HG02623 (cell line): ENCODE results near the gene CAP2.
"Not testable (repeated sequence)": the region's sequence is repeated elsewhere in the genome, so short reads cannot be mapped to it uniquely, and the experiment has no call there.

Source experiments
- ATAC-seq: cut with Tn5 transposase; IDR thresholded peaks from one replicate; pipeline ENCODE4 v1.9.1; 2021; ENCODE audit warnings: moderate library complexity; ENCODE audit not compliant: unreplicated experiment

Gene CAP2

GRCh38 chr6:17395112-17395511 lies 1.7 kb downstream of the CAP2 start:
- no peak for ATAC-seq

DNA sequence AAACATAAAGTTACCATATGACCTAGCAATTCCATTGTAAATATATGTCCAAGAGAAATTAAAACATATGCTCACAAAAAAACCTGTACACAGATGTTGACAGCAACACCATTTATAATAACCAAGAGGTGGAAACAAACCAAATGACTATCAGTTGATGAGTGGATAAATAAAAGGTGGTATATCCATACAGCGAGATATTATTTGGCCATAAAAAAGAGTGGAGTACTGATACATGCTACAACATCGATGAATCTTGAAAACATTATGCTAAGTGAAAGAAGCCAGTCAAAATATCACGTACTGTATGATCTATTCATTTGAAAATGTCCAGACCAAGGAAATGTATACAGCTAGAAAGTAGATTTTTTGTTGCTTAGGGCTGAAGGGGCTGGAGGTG lies 2.9 kb downstream of the CAP2 start:
- ATAC-seq, result no peak

DNA sequence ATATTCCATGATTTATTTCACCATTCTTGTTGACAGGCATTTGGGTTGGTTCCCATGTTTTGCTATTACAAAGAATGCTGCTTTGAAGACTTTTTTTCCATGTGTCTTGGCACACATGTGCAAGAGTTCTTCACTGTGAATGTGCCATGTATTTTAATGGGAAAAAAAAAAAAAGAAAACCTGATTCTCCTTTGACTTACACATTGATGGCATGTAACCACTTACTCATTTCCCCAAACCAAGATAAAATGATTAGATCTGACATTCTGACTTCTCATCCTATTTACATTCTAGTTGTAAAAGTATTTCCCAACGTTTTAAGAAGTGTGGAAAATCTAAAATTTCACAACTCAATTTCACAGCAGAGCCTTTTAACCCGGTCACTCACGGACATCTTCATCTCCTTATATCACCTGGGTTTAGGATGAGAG lies 4.4 kb downstream of the CAP2 start:
- ATAC-seq, result no peak

GRCh38 chr6:17405181-17405943 lies 12.0 kb downstream of the CAP2 start:
- ATAC-seq, result not testable (repeated sequence)

GRCh38 chr6:17405944-17406245 lies 12.5 kb downstream of the CAP2 start:
- ATAC-seq, result no peak

GRCh38 chr6:17408081-17408480 lies 14.7 kb downstream of the CAP2 start:
- no peak for ATAC-seq

DNA sequence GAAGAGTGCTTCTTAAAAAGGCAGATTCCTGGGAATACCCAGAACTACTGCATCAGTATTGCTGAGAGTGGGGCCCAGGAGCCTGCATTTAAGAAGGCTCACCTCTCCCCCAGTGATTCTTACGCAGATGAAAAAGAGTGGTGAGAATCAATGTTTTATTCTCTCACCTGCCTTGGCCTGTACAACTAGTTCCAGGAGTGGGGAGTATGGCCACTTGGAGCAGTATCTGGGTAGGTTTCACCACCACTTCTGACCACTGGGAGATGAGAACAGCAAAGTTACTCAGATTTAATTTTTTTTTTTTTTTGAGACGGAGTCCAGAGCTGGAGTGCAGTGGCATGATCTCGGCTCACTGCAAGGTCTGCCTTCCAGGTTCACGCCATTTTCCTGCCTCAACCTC lies 16.9 kb downstream of the CAP2 start:
- no peak for ATAC-seq

DNA sequence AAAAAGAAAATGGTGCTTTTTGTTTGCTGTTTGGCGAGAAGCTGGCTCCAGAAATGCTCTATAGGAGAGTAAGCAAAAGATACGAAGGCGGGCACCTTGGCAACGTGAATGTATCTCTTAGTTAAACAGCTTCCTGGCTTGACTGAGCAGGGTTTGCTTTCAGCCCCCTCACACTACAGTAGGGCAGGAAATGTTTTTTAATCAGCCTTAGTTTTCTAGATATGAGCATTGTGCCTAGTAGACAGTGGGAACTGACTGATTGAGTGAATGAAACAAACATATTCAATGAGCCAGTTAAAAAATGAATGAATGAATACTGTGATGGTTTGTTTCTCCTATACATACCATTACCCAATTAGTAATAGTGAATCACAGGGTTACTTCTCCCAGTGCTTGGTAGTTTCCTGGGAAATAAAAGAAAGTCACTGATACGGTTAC lies 19.9 kb downstream of the CAP2 start:
- ATAC-seq, result no peak

- not testable (repeated sequence) for ATAC-seq
These were observed 21.0 kb downstream of the CAP2 start for GRCh38 chr6:17414395-17414794.

GRCh38 chr6:17415321-17415720 lies 21.9 kb downstream of the CAP2 start:
- ATAC-seq, result no peak

GRCh38 chr6:17416806-17417205 lies 23.4 kb downstream of the CAP2 start:
- ATAC-seq, result no peak

GRCh38 chr6:17417817-17418216 lies 24.4 kb downstream of the CAP2 start:
- no peak for ATAC-seq

DNA sequence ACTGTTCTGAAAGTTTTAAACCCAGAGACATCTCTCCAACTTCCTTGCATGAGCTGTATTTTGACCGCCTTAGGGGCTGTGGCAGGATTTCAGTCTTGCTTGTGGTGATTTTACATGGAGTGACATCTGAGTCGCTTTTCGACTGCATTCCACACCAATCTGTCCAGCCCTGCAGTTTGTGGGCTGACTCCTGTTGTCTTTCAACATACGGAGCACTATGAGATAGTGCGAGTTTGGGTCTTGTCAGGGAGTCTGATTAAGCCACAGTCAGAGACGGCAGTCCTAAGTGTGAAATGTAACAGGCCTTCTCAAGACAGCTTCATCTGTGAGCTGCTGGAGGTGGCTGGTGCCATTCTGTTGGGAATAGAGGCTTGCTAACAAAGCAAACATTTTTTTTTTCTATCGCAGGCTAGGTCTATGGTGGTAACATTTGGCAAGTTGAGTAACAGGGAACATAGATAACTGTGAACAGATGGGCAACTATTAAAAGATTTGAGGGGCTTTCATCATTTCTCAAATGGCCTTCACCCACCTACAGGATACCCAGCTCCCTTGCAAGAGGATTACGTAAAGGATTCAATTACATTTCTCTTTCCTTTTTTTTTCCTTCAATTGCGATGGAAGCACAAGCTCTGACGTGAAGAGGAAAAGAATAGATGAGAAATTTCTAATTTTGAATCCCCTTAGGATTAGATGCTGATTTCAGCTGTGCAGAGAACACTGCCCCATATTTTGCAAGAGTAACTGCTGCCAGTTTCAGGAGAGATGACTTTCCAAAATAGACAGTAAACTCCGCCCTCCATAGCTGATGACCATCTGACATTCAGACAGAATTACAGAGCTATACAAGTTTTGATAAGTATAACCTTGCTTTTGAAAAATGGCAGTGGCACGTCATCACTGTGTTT lies 25.1 kb downstream of the CAP2 start:
- no peak for ATAC-seq

GRCh38 chr6:17419189-17419575 lies 25.8 kb downstream of the CAP2 start:
- ATAC-seq, result no peak

DNA sequence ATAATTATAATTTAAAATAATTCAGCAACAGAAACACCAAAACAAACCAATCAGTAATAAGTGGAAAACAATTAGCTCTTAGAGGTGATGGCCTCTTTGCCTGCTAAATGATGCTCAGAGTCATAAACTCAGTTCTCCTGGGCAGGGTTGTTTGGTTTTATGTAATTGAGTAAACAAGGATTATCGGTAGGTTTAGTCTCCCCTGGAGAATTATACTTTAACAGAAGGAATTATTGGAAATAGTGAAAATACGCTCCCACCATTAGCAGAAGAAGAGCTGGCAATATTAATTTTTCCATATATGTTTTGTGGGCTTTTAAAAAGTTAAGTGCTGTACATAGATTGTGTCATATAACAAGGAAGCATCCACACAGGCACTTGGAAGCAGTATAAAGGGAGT lies 27.0 kb downstream of the CAP2 start:
- no peak for ATAC-seq

DNA sequence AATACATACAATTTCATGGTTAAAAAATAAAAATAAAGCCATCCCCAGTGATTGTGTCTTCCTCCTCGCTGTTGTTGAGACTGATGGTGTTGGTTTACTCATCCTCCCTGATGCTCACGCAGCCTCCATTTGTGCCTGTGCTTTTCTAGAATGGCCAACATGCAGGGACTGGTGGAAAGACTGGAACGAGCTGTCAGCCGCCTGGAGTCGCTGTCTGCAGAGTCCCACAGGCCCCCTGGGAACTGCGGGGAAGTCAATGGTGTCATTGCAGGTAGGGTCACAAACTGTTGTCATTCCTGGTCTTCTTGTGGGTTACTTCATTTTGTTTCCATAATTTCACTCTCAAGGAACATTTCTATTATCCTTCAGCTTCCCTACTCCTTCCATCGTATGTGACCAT lies 28.0 kb downstream of the CAP2 start:
- no peak for ATAC-seq

DNA sequence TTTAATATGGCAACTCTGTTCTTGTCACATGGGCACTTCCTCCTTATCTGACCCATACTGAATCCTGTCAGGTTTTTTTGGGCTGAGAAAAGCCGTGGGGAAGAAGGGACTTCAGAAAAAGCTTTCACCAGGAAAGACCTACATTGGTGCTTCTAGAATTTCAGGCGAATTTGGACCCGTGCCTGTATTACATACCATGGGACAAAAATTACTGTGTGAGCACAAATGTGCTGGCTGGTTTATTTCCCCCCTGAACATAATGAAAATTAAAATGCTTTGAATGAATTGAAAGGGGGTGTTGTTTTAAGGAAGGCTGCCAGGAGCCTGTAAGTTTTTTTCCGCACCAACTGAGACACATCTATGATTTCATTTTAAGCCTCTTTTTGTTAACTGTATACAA lies 29.6 kb downstream of the CAP2 start:
- no peak for ATAC-seq

DNA sequence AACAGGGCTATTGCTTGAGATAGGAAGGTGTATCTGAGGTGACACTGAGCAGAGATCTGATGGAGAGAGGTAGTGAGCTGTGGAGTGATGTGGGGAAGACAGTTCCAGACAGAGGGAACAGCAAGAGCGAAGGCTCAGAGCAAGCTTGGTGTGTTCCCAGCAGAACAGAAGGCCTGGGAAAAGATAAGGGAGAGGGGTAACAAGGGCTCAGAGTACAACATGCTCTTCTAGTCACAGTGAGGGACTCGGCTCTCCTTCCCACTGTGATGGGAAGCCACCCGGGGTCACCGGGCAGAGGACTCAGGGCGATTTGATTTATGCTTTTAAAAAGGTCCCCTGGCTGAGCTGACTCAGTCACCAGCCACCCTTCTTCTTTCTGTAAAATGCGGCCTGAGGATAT lies 33.7 kb downstream of the CAP2 start:
- ATAC-seq, result no peak

- no peak for ATAC-seq
These were observed 34.2 kb downstream of the CAP2 start for GRCh38 chr6:17427617-17428016.

DNA sequence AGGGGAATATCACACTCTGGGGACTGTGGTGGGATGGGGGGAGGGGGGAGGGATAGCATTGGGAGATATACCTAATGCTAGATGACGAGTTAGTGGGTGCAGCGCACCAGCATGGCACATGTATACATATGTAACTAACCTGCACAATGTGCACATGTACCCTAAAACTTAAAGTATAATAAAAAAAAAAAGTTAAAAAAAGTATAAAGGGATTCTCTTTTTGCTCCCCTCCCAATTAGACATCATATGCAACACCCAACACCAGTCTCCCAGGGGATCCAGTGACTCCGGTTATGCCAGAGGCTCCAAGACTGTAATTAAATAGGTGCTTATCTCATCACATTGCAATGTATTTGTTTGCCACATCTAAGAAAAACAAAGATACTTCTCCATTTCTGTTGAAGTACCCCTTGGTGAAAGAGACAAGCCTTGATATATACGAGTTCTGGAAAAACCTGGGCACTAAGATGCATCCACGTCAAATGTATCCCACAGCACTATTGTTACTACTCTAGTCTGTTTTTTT lies 35.3 kb downstream of the CAP2 start:
- not testable (repeated sequence) for ATAC-seq

- ATAC-seq, result no peak
These were observed 36.1 kb downstream of the CAP2 start for GRCh38 chr6:17429383-17430061.
